Cardiac fibroblast (primary cell): ENCODE results near the gene MYT1.
"Not testable (repeated sequence)": the region's sequence is repeated elsewhere in the genome, so short reads cannot be mapped to it uniquely, and the experiment has no call there.

Experiments
- DNase-seq, 2 donors: peaks; one replicate each; pipeline versions ENCODE4 v3.0.0 to v3.0.0-alpha.2; 2010; ENCODE audit warnings: low read depth in 2 of 2
- H3K4me3 ChIP-seq, 2 donors: replicated peaks in 1 of 2; 1 replicate in 1 of 2; 2 replicates in 1 of 2; pipeline ENCODE4 v1.5.1; 2011; ENCODE audit warnings: low read depth in 2 of 2, low read length in 2 of 2, mild to moderate bottlenecking in 2 of 2, moderate library complexity in 1 of 2
- CTCF ChIP-seq: IDR thresholded peaks from one replicate; pipeline ENCODE4 v1.5.1; 2011; ENCODE audit warnings: low read depth, mild to moderate bottlenecking, low read length, inconsistent platforms

MYT1 gene

GRCh38 chr20:64181391-64181790 lies 17.1 kb downstream of the MYT1 start:
- no peak for DNase-seq
- no peak overlapping the region for H3K4me3 ChIP-seq
- TF ChIP-seq CTCF, result no peak

DNA sequence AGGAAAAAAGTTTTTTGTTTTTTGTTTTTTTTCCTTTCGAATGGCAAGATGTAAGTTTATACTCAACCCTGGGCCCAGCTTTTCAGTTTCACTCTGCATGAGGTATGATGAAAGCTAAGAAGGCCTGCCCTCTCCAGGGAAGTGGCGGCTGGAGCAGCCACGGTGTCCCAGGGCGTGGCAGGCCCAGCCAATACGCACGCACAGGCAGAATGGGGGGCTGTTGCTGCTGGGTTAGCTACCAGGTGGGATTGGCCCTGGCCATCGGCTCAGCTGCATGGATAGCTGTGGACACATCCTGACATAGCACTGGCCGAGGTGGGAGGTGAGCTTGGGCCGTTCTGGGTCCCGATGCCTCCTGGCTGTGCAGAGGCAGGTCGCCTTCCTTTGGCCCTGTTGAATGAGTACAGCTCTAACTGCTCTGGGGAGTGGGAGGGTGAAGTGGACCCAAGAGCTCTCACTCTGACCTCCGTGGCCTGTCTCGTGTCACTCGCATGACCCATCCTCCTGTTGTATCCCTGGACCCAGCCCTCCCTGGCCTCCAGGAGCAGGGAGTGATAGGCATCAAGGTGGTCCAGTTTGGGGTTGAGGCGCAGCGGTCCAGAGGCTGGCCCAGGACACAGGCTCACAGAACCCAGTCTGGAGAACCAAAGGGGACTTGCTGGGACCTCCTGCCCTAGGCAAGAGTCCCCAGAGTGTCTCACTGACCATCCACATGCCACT lies 18.1 kb downstream of the MYT1 start:
- no peak overlapping the region for H3K4me3 ChIP-seq
- no peak for DNase-seq
- no peak for TF ChIP-seq CTCF

- TF ChIP-seq CTCF, result no peak
- peak in 1 of 2 donors; percentile 7 for DNase-seq
- H3K4me3 ChIP-seq, result no peak overlapping the region
Observed at GRCh38 chr20:64183313-64183712, 19.1 kb downstream of the MYT1 start.

- no peak for TF ChIP-seq CTCF
- DNase-seq, result no peak
- no peak overlapping the region for H3K4me3 ChIP-seq
Observed at GRCh38 chr20:64184795-64185194, 20.5 kb downstream of the MYT1 start.

DNA sequence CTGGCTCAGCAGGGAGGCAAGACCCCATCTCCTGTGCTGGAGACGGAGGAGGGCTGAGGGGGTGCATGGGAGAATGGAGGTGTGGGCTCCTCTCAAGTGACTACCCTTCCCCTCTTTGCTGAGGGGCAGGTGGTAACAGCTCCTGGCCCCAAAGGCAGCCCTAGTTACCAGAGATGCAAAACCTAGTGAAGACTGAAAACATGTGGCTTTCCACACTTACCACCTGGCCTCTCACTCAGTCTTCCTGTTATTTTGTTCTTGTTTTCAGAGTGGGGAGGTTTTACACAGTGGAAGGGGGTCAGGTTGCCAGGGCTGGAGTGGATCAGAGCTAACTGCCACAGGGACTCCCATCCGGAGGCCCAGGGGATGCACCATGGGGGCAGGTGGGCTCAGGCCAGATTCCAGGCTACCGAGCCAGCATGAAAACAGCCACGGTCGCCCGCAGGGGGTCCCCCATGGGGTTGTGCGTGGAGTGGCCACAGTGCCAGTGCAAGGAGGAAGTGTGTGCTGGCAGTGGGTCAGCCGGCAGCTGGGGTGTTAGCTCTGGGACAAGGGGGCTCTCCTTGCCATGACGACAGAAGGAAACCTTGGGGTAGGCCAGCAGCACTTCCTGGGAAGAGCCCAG lies 21.1 kb downstream of the MYT1 start:
- DNase-seq, result no peak
- no peak for TF ChIP-seq CTCF
- no peak overlapping the region for H3K4me3 ChIP-seq

GRCh38 chr20:64186071-64186598 lies 21.9 kb downstream of the MYT1 start:
- H3K4me3 ChIP-seq, result no peak overlapping the region
- DNase-seq, result no peak
- no peak for TF ChIP-seq CTCF

GRCh38 chr20:64187213-64187612 lies 23.0 kb downstream of the MYT1 start:
- not testable (repeated sequence) for DNase-seq, H3K4me3 ChIP-seq
